MCF 10A (cell line): ENCODE measurements around the gene KSR1. TPM values are rescaled to one million over a fixed set of nuclear protein-coding genes. Genes with fewer than 3 reads are reported as not detected.
A peak's percentile ranks its signal among the peaks of the same experiment; 100 is the strongest.

ENCODE experiments used
- BruUV-seq: library from RNA; stranded (reverse); fragments of 400-500 nt; replicated peaks from 2 replicates; lab custom pipeline; 2021; lab: Mats Ljungman, UMichigan
- CTCF ChIA-PET: fragments of 300-600 bp; sonication (Branson Sonifier 250); formaldehyde crosslinking; extraction: SDS; loops from one replicate; lab custom pipeline; 2021; ENCODE audit warnings: antibody characterized with exemption, inconsistent platforms; lab: Yijun Ruan, JAX
- POLR2A ChIA-PET: fragments of 300-600, 350-650 bp; sonication (Branson Sonifier 250); formaldehyde crosslinking; extraction: SDS; loops from one replicate; lab custom pipeline; 2020; ENCODE audit warnings: antibody characterized with exemption, inconsistent platforms; lab: Yijun Ruan, JAX
- DNase-seq: peaks from one replicate; pipeline ENCODE4 v3.0.0-alpha.2; 2018; ENCODE audit not compliant: unreplicated experiment
- H3K27ac Mint-ChIP-seq: one replicate; pipeline ENCODE4 v1.8.0; 2022; ENCODE audit warnings: mild to moderate bottlenecking, low read depth, mixed read lengths; ENCODE audit not compliant: unreplicated experiment
- H3K27me3 Mint-ChIP-seq: one replicate; pipeline ENCODE4 v1.8.0; 2022; ENCODE audit warnings: mixed read lengths; ENCODE audit not compliant: insufficient read depth, unreplicated experiment
- H3K36me3 Mint-ChIP-seq: one replicate; pipeline ENCODE4 v1.8.0; 2022; ENCODE audit warnings: mild to moderate bottlenecking, moderate library complexity, mixed read lengths; ENCODE audit not compliant: insufficient read depth, unreplicated experiment
- H3K4me1 Mint-ChIP-seq: one replicate; pipeline ENCODE4 v1.8.0; 2022; ENCODE audit warnings: mixed read lengths; ENCODE audit not compliant: insufficient read depth, unreplicated experiment
- H3K4me3 Mint-ChIP-seq: one replicate; pipeline ENCODE4 v1.8.0; 2022; ENCODE audit warnings: mild to moderate bottlenecking, moderate library complexity, mixed read lengths; ENCODE audit not compliant: unreplicated experiment
- H3K9me3 Mint-ChIP-seq: one replicate; pipeline ENCODE4 v1.8.0; 2022; ENCODE audit warnings: mixed read lengths; ENCODE audit not compliant: unreplicated experiment
- intact Hi-C: fragments of 100-400 bp; cut with micrococcal nuclease; formaldehyde crosslinking; loops from 2 replicates; pipeline ENCODE4 v1.14.1; 2022
- total RNA-seq: library from RNA; stranded (reverse); gene quantifications from 2 replicates; pipeline ENCODE4 v1.2.3, GENCODE V29; 2022
- TF ChIP-seq, protein P1 (sequence below): fragments of 200-600 bp; IDR thresholded peaks from one replicate; pipeline ENCODE4 v1.8.0; 2022; ENCODE audit warnings: antibody characterized with exemption, mild to moderate bottlenecking; ENCODE audit not compliant: unreplicated experiment

The KSR1 gene
- total RNA-seq, 1 experiment from 2014 or later: 7.2 TPM

DNA sequence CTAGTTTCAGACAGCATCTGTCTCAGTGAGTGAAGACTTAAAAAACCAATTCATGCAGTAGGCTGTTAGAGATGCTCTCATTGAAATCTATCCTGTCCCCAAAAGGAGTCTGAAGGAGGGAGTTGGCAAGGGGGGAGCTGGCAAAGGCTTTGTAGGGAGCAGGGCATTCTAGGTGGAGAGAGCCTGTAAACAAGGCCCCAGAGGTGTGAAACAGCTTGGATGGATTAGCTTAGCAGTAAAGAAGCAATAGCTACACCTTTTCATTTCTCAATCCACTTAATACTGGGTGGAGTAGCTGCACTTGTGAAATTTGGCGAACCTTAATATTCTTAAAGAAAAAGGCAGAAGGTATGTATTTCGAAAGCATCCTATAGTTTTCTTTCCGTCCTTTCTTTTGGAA, 61.8 kb downstream of the KSR1 start:
- intact Hi-C loops: no loop called here
- ChIA-PET CTCF (interaction anchor here (1.7 kb wide), 1 partner anchor 84 kb away, joined by 5 read pairs; no protein-coding TSS in a partner anchor), POLR2A (interaction anchor here (0.7 to 1.8 kb wide), 5 partner anchors 9 to 79 kb away, joined by 3 to 6 read pairs (median 3); no protein-coding TSS in a partner anchor)
- no peak for DNase-seq
- H3K27me3 Mint-ChIP-seq: no peaks in the 10 kb centered on the region
- H3K36me3 Mint-ChIP-seq: no peaks in the 10 kb centered on the region
- no peak overlapping the region for H3K4me3 Mint-ChIP-seq
- H3K4me1 Mint-ChIP-seq: peaks cover 14% of the 10 kb centered on the region
- BruUV-seq: no TSS peak
- H3K27ac Mint-ChIP-seq: no peak overlapping the region
- H3K9me3 Mint-ChIP-seq: no peaks in the 10 kb centered on the region
- TF ChIP-seq, protein P1, sequence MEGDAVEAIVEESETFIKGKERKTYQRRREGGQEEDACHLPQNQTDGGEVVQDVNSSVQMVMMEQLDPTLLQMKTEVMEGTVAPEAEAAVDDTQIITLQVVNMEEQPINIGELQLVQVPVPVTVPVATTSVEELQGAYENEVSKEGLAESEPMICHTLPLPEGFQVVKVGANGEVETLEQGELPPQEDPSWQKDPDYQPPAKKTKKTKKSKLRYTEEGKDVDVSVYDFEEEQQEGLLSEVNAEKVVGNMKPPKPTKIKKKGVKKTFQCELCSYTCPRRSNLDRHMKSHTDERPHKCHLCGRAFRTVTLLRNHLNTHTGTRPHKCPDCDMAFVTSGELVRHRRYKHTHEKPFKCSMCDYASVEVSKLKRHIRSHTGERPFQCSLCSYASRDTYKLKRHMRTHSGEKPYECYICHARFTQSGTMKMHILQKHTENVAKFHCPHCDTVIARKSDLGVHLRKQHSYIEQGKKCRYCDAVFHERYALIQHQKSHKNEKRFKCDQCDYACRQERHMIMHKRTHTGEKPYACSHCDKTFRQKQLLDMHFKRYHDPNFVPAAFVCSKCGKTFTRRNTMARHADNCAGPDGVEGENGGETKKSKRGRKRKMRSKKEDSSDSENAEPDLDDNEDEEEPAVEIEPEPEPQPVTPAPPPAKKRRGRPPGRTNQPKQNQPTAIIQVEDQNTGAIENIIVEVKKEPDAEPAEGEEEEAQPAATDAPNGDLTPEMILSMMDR: no peak

GRCh38 chr17:27518545-27519521, 62.6 kb downstream of the KSR1 start:
- Mint-ChIP-seq H3K4me1 (peaks cover 17% of the 10 kb centered on the region), H3K4me3 (no peak overlapping the region), H3K27ac (no peak overlapping the region), H3K9me3 (no peaks in the 10 kb centered on the region), H3K27me3 (peaks cover 5% of the 10 kb centered on the region), H3K36me3 (no peaks in the 10 kb centered on the region)
- no TSS peak for BruUV-seq
- intact Hi-C loops: no loop called here
- ChIA-PET CTCF (interaction anchor here (0.5 to 1.7 kb wide), 5 partner anchors 77 to 714 kb away, joined by 3 to 5 read pairs (median 3); no protein-coding TSS in a partner anchor), POLR2A (interaction anchor here (0.7 to 1.9 kb wide), 5 partner anchors 8 to 24 kb away, joined by 3 to 7 read pairs (median 3); no protein-coding TSS in a partner anchor)
- TF ChIP-seq, protein P1: no peak
- DNase-seq: peak; percentile 73

DNA sequence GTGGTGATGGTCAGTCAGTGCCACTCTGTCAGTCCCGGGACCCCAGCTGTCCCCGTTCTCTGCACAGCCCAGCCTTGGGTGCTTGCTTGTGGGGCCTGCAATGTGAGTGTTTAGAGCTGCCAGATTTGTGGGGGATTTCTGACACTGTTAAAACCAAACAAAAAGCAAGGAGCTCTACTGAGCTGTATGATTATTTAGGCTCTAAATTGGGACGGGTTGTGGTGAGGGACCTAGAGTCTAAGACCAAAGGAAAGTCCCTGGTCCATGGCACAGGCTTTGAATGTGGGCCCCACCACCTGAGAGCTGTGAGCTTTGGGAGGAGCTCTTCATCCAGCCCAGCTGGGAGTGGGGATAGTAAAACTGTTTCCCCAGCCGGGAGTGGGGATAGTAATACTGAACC, 63.3 kb downstream of the KSR1 start:
- H3K27ac Mint-ChIP-seq: no peak overlapping the region
- ChIA-PET POLR2A (interaction anchor here (0.7 to 1.9 kb wide), 3 partner anchors 22 to 224 kb away, joined by 3 to 7 read pairs (median 3); no protein-coding TSS in a partner anchor), CTCF (interaction anchor here (1.0 kb wide), 1 partner anchor 80 kb away, joined by 3 read pairs; no protein-coding TSS in a partner anchor)
- intact Hi-C loops: no loop called here
- H3K27me3 Mint-ChIP-seq: peaks cover 12% of the 10 kb centered on the region
- DNase-seq: no peak
- TF ChIP-seq, protein P1: no peak
- H3K4me3 Mint-ChIP-seq: no peak overlapping the region
- no peaks in the 10 kb centered on the region for H3K9me3 Mint-ChIP-seq
- H3K36me3 Mint-ChIP-seq: no peaks in the 10 kb centered on the region
- no TSS peak for BruUV-seq
- H3K4me1 Mint-ChIP-seq: peaks cover 21% of the 10 kb centered on the region
